Measurements from ENCODE around the gene RCCD1.
A peak's percentile ranks its signal among the peaks of the same experiment; 100 is the strongest.

RCCD1 gene

GRCh38 chr15:90994059-90994416 lies 39.4 kb downstream of the RCCD1 start:
- peak overlapping the region; percentile 82 for H3K4me3 ChIP-seq (ENCODE audit: low read depth, low read length, poor library complexity, severe bottlenecking)
- H3K79me2 ChIP-seq (ENCODE audit: insufficient read depth, low read length) = peaks cover 60% of the 10 kb centered on the region
- peak overlapping the region; percentile 79 for H3K27ac ChIP-seq (ENCODE audit: low read depth, low read length, poor library complexity, severe bottlenecking)
- H3K36me3 ChIP-seq (ENCODE audit: insufficient read depth, low read length) = peaks cover 19% of the 10 kb centered on the region; the same call in 1 of the 2 replicates
- peaks cover 46% of the 10 kb centered on the region for H3K4me1 ChIP-seq (ENCODE audit: insufficient read depth, low read length, severe bottlenecking)
- no peak overlapping the region for H2AFZ ChIP-seq (ENCODE audit: low read length)
- no peaks in the 10 kb centered on the region for H4K20me1 ChIP-seq (ENCODE audit: insufficient read depth, low read length)
- no peaks in the 10 kb centered on the region for H3K9me3 ChIP-seq (ENCODE audit: low read length)
- no peaks in the 10 kb centered on the region for H3F3A ChIP-seq (ENCODE audit: insufficient read depth, low read length)
- H3K9ac ChIP-seq (ENCODE audit: low read length) = peak overlapping the region; percentile 92
- TF ChIP-seq, protein P1, sequence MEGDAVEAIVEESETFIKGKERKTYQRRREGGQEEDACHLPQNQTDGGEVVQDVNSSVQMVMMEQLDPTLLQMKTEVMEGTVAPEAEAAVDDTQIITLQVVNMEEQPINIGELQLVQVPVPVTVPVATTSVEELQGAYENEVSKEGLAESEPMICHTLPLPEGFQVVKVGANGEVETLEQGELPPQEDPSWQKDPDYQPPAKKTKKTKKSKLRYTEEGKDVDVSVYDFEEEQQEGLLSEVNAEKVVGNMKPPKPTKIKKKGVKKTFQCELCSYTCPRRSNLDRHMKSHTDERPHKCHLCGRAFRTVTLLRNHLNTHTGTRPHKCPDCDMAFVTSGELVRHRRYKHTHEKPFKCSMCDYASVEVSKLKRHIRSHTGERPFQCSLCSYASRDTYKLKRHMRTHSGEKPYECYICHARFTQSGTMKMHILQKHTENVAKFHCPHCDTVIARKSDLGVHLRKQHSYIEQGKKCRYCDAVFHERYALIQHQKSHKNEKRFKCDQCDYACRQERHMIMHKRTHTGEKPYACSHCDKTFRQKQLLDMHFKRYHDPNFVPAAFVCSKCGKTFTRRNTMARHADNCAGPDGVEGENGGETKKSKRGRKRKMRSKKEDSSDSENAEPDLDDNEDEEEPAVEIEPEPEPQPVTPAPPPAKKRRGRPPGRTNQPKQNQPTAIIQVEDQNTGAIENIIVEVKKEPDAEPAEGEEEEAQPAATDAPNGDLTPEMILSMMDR (IDR thresholded peaks at IDR 0.05; ENCODE audit: low read length) = no peak
- TF ChIP-seq EZH2 (IDR thresholded peaks at IDR 0.05; ENCODE audit: borderline replicate concordance, low read length) = no peak
- H3K27me3 ChIP-seq (ENCODE audit: insufficient read depth, low read length) = no peaks in the 10 kb centered on the region
- H3K9me2 ChIP-seq (ENCODE audit: low read depth, low read length) = no peaks in the 10 kb centered on the region
- H3K4me2 ChIP-seq (ENCODE audit: low read length) = peak overlapping the region; percentile 90

DNA sequence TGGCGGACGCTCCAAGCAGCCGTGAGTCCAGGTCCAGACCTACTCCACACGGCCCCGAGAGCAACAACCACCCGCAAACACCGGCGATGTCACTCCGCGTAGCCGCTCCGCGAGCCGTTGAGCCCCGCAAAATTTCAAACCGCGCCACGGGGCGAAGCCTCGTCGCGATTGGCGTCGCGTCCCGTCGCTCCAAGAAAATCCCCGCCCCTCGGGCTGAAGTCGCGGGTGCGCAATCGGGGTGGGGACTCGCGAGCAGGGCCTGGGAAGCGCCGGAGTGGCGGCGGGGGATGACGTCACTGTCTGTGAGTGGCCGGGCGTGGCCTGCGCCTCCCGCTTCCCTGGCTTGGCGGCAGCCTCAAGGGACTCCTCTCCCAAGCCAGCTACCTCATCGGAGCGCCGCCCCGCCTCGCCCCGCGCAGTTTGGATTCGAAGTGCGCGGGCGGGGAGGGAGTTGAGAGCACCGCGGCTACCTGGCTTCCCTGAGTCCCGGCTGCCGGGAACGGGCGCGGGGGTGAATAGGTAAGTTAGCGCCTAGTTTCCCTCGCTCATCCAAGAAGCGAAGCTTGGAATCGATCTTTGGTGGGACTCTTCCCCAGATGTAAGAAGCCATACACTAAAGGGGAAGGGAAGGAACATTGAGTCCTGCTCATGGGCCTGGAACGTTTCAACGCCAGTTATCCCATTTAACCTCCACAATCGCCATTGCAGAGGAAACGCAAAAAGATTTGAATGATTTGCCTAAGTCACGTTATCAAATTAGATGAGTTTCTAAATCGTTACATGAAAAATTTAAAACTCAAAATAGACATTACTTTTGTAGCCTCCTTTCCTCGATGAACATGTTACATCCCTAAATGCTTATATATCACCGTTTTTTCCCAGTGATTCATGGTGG lies 40.0 kb downstream of the RCCD1 start, which contains the start of gene PRC1:
Gene PRC1 (minus strand): TSS at position 119 of the 895 bp plus-strand sequence. CDS start 118 bp downstream, at position 1.
- H3K27ac ChIP-seq (ENCODE audit: low read depth, low read length, poor library complexity, severe bottlenecking) = peak within 1 kb of the TSS; percentile 79
- peaks cover 23% of the 10 kb centered on the region for H3K36me3 ChIP-seq (ENCODE audit: insufficient read depth, low read length)

DNA sequence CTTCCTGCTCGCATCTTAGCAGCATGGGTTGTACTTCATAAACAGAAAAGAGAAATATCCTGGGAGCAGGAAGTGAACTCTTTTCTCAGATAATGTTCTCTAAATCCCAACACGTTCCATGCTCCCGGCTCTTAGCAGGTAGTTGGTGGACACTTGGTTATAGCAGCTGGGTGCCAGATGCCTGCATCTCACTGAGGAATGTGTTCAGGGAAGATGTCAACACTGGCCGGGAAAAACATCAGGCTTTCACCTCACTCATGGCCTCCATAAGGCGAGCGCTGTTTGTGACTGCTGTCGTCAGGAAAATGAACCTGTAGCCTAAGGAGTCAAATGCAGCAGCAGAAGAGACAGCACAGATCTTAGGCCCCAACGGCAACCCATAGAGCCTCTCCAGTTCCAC lies 44.1 kb downstream of the RCCD1 start:
- no peak overlapping the region for H2AFZ ChIP-seq (ENCODE audit: low read length)
- no peaks in the 10 kb centered on the region for H3K9me2 ChIP-seq (ENCODE audit: low read depth, low read length)
- no peaks in the 10 kb centered on the region for H3K27me3 ChIP-seq (ENCODE audit: insufficient read depth, low read length)
- H3K27ac ChIP-seq (ENCODE audit: low read depth, low read length, poor library complexity, severe bottlenecking) = no peak overlapping the region
- TF ChIP-seq, protein P1 (IDR thresholded peaks at IDR 0.05; ENCODE audit: low read length) = no peak
- no peak for TF ChIP-seq EZH2 (IDR thresholded peaks at IDR 0.05; ENCODE audit: borderline replicate concordance, low read length)
- H3K4me1 ChIP-seq (ENCODE audit: insufficient read depth, low read length, severe bottlenecking) = peaks cover 12% of the 10 kb centered on the region
- no peaks in the 10 kb centered on the region for H3K9me3 ChIP-seq (ENCODE audit: low read length)
- no peak overlapping the region for H3K9ac ChIP-seq (ENCODE audit: low read length)
- H3K4me2 ChIP-seq (ENCODE audit: low read length) = no peak overlapping the region
- H3F3A ChIP-seq (ENCODE audit: insufficient read depth, low read length) = no peaks in the 10 kb centered on the region
- H3K36me3 ChIP-seq (ENCODE audit: insufficient read depth, low read length) = peaks cover 45% of the 10 kb centered on the region
- H3K79me2 ChIP-seq (ENCODE audit: insufficient read depth, low read length) = peaks cover 15% of the 10 kb centered on the region
- H3K4me3 ChIP-seq (ENCODE audit: low read depth, low read length, poor library complexity, severe bottlenecking) = no peak overlapping the region
- H4K20me1 ChIP-seq (ENCODE audit: insufficient read depth, low read length) = no peaks in the 10 kb centered on the region

More for the DNA sequence above, 40.0 kb downstream of the RCCD1 start, which contains the start of gene PRC1:
- Histone ChIP-seq H2AFZ (ENCODE audit: low read length) (0 out of 2 replicates have a peak within 1 kb of the TSS, but pooled peaks have one; percentile 36), H3K4me2 (ENCODE audit: low read length) (peak within 1 kb of the TSS; percentile 90), H3K4me1 (ENCODE audit: insufficient read depth, low read length, severe bottlenecking) (peaks cover 40% of the 10 kb centered on the region), H3K79me2 (ENCODE audit: insufficient read depth, low read length) (peaks cover 53% of the 10 kb centered on the region), H3K27me3 (ENCODE audit: insufficient read depth, low read length) (no peaks in the 10 kb centered on the region), H3K4me3 (ENCODE audit: low read depth, low read length, poor library complexity, severe bottlenecking) (peak within 1 kb of the TSS; percentile 82), H3K9me2 (ENCODE audit: low read depth, low read length) (no peaks in the 10 kb centered on the region), H3K9me3 (ENCODE audit: low read length) (no peaks in the 10 kb centered on the region), H4K20me1 (ENCODE audit: insufficient read depth, low read length) (no peaks in the 10 kb centered on the region), H3K9ac (ENCODE audit: low read length) (peak within 1 kb of the TSS; percentile 92), H3F3A (ENCODE audit: insufficient read depth, low read length) (no peaks in the 10 kb centered on the region)
- TF ChIP-seq EZH2 (IDR thresholded peaks at IDR 0.05; ENCODE audit: borderline replicate concordance, low read length) = no peak
- TF ChIP-seq, protein P1 (IDR thresholded peaks at IDR 0.05; ENCODE audit: low read length) = no peak
